Measurements from ENCODE around the gene CNTNAP2. TPM values are rescaled to one million over a fixed set of nuclear protein-coding genes. Genes with fewer than 3 reads are reported as not detected.

The CNTNAP2 gene
- total RNA-seq, 2 experiments from 2014 or later, result 0.28 TPM; not detected in 1

- Histone ChIP-seq H3K27ac (ENCODE audit: low read depth, low read length, poor library complexity, severe bottlenecking) (no peak overlapping the region), H3K79me2 (ENCODE audit: insufficient read depth, low read depth, low read length) (no peaks in the 10 kb centered on the region), H3K4me1 (ENCODE audit: insufficient read depth, low read length, poor library complexity, severe bottlenecking) (no peaks in the 10 kb centered on the region), H3K9me2 (ENCODE audit: insufficient read depth, low read length) (no peaks in the 10 kb centered on the region), H3K9me3 (ENCODE audit: low read length) (no peaks in the 10 kb centered on the region), H3K4me3 (ENCODE audit: low read depth, low read length, poor library complexity, severe bottlenecking) (no peak overlapping the region), H3K36me3 (ENCODE audit: insufficient read depth, low read length) (no peaks in the 10 kb centered on the region), H4K20me1 (ENCODE audit: insufficient read depth, low read length) (no peaks in the 10 kb centered on the region), H3K4me2 (ENCODE audit: low read length) (no peak overlapping the region), H2AFZ (ENCODE audit: low read length) (no peak overlapping the region)
- intact Hi-C loops (cut with micrococcal nuclease; ENCODE audit: unreplicated experiment), result no loop called here
- CTCF ChIA-PET (ENCODE audit: unreplicated experiment), result no interaction called here
- DNase-seq (ENCODE audit: low spot score), result no peak
- TF ChIP-seq EZH2phosphoT487 (IDR thresholded peaks at IDR 0.05; ENCODE audit: borderline replicate concordance, low read depth, low read length) (no peak), CTCF (conservative IDR thresholded peaks at IDR 0.05; ENCODE audit: low read length) (no peak)
- BruUV-seq (replicated peaks), result no TSS peak
- POLR2A ChIA-PET, result no interaction called here
Measured at GRCh38 chr7:147151661-147152060, 1035.1 kb downstream of the CNTNAP2 start.

- POLR2A ChIA-PET, result interaction anchor here (0.6 kb wide), 1 partner anchor 252 kb away, joined by 3 read pairs; no protein-coding TSS in a partner anchor
- no peak for DNase-seq (ENCODE audit: low spot score)
- Histone ChIP-seq H3K4me3 (ENCODE audit: low read depth, low read length, poor library complexity, severe bottlenecking) (no peak overlapping the region), H3K4me2 (ENCODE audit: low read length) (no peak overlapping the region), H3K4me1 (ENCODE audit: insufficient read depth, low read length, poor library complexity, severe bottlenecking) (no peaks in the 10 kb centered on the region), H3K9me2 (ENCODE audit: insufficient read depth, low read length) (no peaks in the 10 kb centered on the region), H2AFZ (ENCODE audit: low read length) (no peak overlapping the region), H3K27ac (ENCODE audit: low read depth, low read length, poor library complexity, severe bottlenecking) (no peak overlapping the region), H3K79me2 (ENCODE audit: insufficient read depth, low read depth, low read length) (no peaks in the 10 kb centered on the region), H4K20me1 (ENCODE audit: insufficient read depth, low read length) (no peaks in the 10 kb centered on the region), H3K36me3 (ENCODE audit: insufficient read depth, low read length) (no peaks in the 10 kb centered on the region), H3K9me3 (ENCODE audit: low read length) (no peaks in the 10 kb centered on the region)
- intact Hi-C loops (cut with micrococcal nuclease; ENCODE audit: unreplicated experiment), result no loop called here
- BruUV-seq (replicated peaks), result no TSS peak
- CTCF ChIA-PET (ENCODE audit: unreplicated experiment), result no interaction called here
- TF ChIP-seq CTCF (conservative IDR thresholded peaks at IDR 0.05; ENCODE audit: low read length), result no peak
Measured at GRCh38 chr7:147153571-147153970, 1037.0 kb downstream of the CNTNAP2 start.

GRCh38 chr7:147161405-147161804 is 1044.8 kb downstream of the CNTNAP2 start:
- no peak for DNase-seq (ENCODE audit: low spot score)
- CTCF ChIA-PET (ENCODE audit: unreplicated experiment), result no interaction called here
- no TSS peak for BruUV-seq (replicated peaks)

More at GRCh38 chr7:147161405-147161804, 1044.8 kb downstream of the CNTNAP2 start:
- no peak overlapping the region for H3K4me3 ChIP-seq (ENCODE audit: low read depth, low read length, poor library complexity, severe bottlenecking)
- POLR2A ChIA-PET, result no interaction called here
- TF ChIP-seq EZH2phosphoT487 (IDR thresholded peaks at IDR 0.05; ENCODE audit: borderline replicate concordance, low read depth, low read length), result no peak
- no peak overlapping the region for H3K27ac ChIP-seq (ENCODE audit: low read depth, low read length, poor library complexity, severe bottlenecking)
- H2AFZ ChIP-seq (ENCODE audit: low read length), result no peak overlapping the region
- no peak overlapping the region for H3K4me2 ChIP-seq (ENCODE audit: low read length)
- H3K4me1 ChIP-seq (ENCODE audit: insufficient read depth, low read length, poor library complexity, severe bottlenecking), result no peaks in the 10 kb centered on the region
- intact Hi-C loops (cut with micrococcal nuclease; ENCODE audit: unreplicated experiment), result no loop called here
- no peaks in the 10 kb centered on the region for H3K9me2 ChIP-seq (ENCODE audit: insufficient read depth, low read length)
- no peaks in the 10 kb centered on the region for H4K20me1 ChIP-seq (ENCODE audit: insufficient read depth, low read length)
- H3K9me3 ChIP-seq (ENCODE audit: low read length), result no peaks in the 10 kb centered on the region
- no peaks in the 10 kb centered on the region for H3K36me3 ChIP-seq (ENCODE audit: insufficient read depth, low read length)
- H3K79me2 ChIP-seq (ENCODE audit: insufficient read depth, low read depth, low read length), result no peaks in the 10 kb centered on the region
